ENCODE results near the gene VPREB1. TPM values are rescaled to one million over a fixed set of nuclear protein-coding genes. Genes with fewer than 3 reads are reported as not detected.
"Not testable (repeated sequence)": the region's sequence is repeated elsewhere in the genome, so short reads cannot be mapped to it uniquely, and the experiment has no call there.

Gene VPREB1
- total and polyA plus RNA-seq, 10 donors, result 0.22 to 9.6 (median 0.30) TPM; not detected in 7

- DNase-seq, result no peak
- intact Hi-C loops (cut with DNase I; ENCODE audit: low total_unique reads), result no loop called here
- peak overlapping the region in 1 of 8 donors; percentile 8 for H3K27ac ChIP-seq
- TF ChIP-seq POLR2AphosphoS5 (IDR thresholded peaks at IDR 0.05) (no peak), CTCF (IDR thresholded peaks at IDR 0.05 in 8 of 11, conservative IDR thresholded peaks at IDR 0.05 in 3 of 11) (no peak), POLR2A (IDR thresholded peaks at IDR 0.05) (no peak)
- WGBS, 5 donors, result 3 to 11% (median 7%) methylated on average over 3 of the region's 3 CpGs
- H3K4me3 ChIP-seq, result no peak overlapping the region
- no peaks in the 10 kb centered on the region for H3K9me3 ChIP-seq
- peaks cover 0 to 7% (median 0%) of the 10 kb centered on the region in 7 donors for H3K27me3 ChIP-seq (replicated peaks in 1 of 7)
- no peaks in the 10 kb centered on the region for H3K36me3 ChIP-seq
- H3K4me1 ChIP-seq, result peaks cover 0 to 36% (median 11%) of the 10 kb centered on the region in 6 donors
Observed at GRCh38 chr22:22248878-22249277, 4.3 kb downstream of the VPREB1 start.

GRCh38 chr22:22250651-22251050 is 6.1 kb downstream of the VPREB1 start:
- H3K4me1 ChIP-seq, result peaks cover 0 to 18% (median 4%) of the 10 kb centered on the region in 6 donors
- intact Hi-C loops (cut with DNase I; ENCODE audit: low total_unique reads); H3K27me3 ChIP-seq (replicated peaks in 1 of 7); H3K27ac ChIP-seq; H3K4me3 ChIP-seq; H3K9me3 ChIP-seq; DNase-seq; H3K36me3 ChIP-seq: not testable (repeated sequence)
- 72 to 89% (median 83%) methylated on average over 8 of the region's 8 CpGs for WGBS, 5 donors

GRCh38 chr22:22256133-22256532 is 11.5 kb downstream of the VPREB1 start:
- H3K4me1 ChIP-seq; intact Hi-C loops (cut with DNase I; ENCODE audit: low total_unique reads); H3K27ac ChIP-seq; H3K36me3 ChIP-seq; H3K4me3 ChIP-seq; H3K27me3 ChIP-seq (replicated peaks in 1 of 7); DNase-seq: not testable (repeated sequence)
- WGBS, 5 donors, result 78 to 92% (median 85%) methylated on average over 4 to 13 of the region's 13 CpGs
- peaks cover 0 to 16% (median 9%) of the 10 kb centered on the region in 8 donors for H3K9me3 ChIP-seq

- 78 to 95% (median 91%) methylated on average over 7 of the region's 7 CpGs for WGBS, 5 donors
- not testable (repeated sequence) for DNase-seq, H3K36me3 ChIP-seq
Observed at GRCh38 chr22:22258597-22259415, 14.2 kb downstream of the VPREB1 start.

GRCh38 chr22:22260169-22260568 is 15.6 kb downstream of the VPREB1 start:
- H3K4me3 ChIP-seq; DNase-seq; H3K27me3 ChIP-seq (replicated peaks in 1 of 7); H3K4me1 ChIP-seq; H3K27ac ChIP-seq; intact Hi-C loops (cut with DNase I; ENCODE audit: low total_unique reads); H3K36me3 ChIP-seq: not testable (repeated sequence)
- peaks cover 0 to 16% (median 9%) of the 10 kb centered on the region in 8 donors for H3K9me3 ChIP-seq
- WGBS, 5 donors, result 86 to 98% (median 97%) methylated on average over 2 of the region's 2 CpGs

More at GRCh38 chr22:22258597-22259415, 14.2 kb downstream of the VPREB1 start:
- peaks cover 0 to 16% (median 9%) of the 10 kb centered on the region in 8 donors for H3K9me3 ChIP-seq
- H3K4me3 ChIP-seq; H3K4me1 ChIP-seq; intact Hi-C loops (cut with DNase I; ENCODE audit: low total_unique reads); H3K27ac ChIP-seq; H3K27me3 ChIP-seq (replicated peaks in 1 of 7): not testable (repeated sequence)

GRCh38 chr22:22260586-22260985 is 16.0 kb downstream of the VPREB1 start:
- H3K4me1 ChIP-seq; H3K27me3 ChIP-seq (replicated peaks in 1 of 7); H3K4me3 ChIP-seq; H3K36me3 ChIP-seq; H3K27ac ChIP-seq; intact Hi-C loops (cut with DNase I; ENCODE audit: low total_unique reads); DNase-seq: not testable (repeated sequence)
- WGBS, 5 donors, result 80 to 94% (median 85%) methylated on average over 4 of the region's 4 CpGs
- H3K9me3 ChIP-seq, result peaks cover 0 to 16% (median 9%) of the 10 kb centered on the region in 8 donors

GRCh38 chr22:22262332-22263074 is 17.9 kb downstream of the VPREB1 start:
- 42 to 64% (median 56%) methylated on average over 3 of the region's 3 CpGs for WGBS, 5 donors
- H3K4me1 ChIP-seq; H3K4me3 ChIP-seq; H3K36me3 ChIP-seq; DNase-seq; H3K27me3 ChIP-seq (replicated peaks in 1 of 7); H3K27ac ChIP-seq; intact Hi-C loops (cut with DNase I; ENCODE audit: low total_unique reads): not testable (repeated sequence)
- peaks cover 0 to 16% (median 9%) of the 10 kb centered on the region in 8 donors for H3K9me3 ChIP-seq

- H3K4me1 ChIP-seq; H3K36me3 ChIP-seq; intact Hi-C loops (cut with DNase I; ENCODE audit: low total_unique reads); H3K27me3 ChIP-seq (replicated peaks in 1 of 7); DNase-seq; H3K4me3 ChIP-seq; H3K27ac ChIP-seq: not testable (repeated sequence)
- peaks cover 0 to 13% (median 8%) of the 10 kb centered on the region in 8 donors for H3K9me3 ChIP-seq
- WGBS, 5 donors, result 62 to 98% (median 92%) methylated on average over 3 of the region's 3 CpGs
Observed at GRCh38 chr22:22263823-22264222, 19.2 kb downstream of the VPREB1 start.

GRCh38 chr22:22270036-22270676 is 25.6 kb downstream of the VPREB1 start:
- H3K4me3 ChIP-seq; H3K36me3 ChIP-seq; H3K4me1 ChIP-seq; H3K27ac ChIP-seq; H3K9me3 ChIP-seq; DNase-seq; intact Hi-C loops (cut with DNase I; ENCODE audit: low total_unique reads); H3K27me3 ChIP-seq (replicated peaks in 1 of 7): not testable (repeated sequence)
- WGBS, 5 donors, result 88 to 98% (median 93%) methylated on average over 6 to 7 of the region's 7 CpGs

All from spleen (tissue), 11 donors.